Adrenal gland (tissue), 5 donors: ENCODE results near the gene HDLBP.

Experiments
- CTCF ChIP-seq, 6 experiments: fragments of 450-650 bp in 4 of 6; fragments of 200-600 bp in 2 of 6; sonication (generic) in 1 of 6; IDR thresholded peaks; 1 replicate in 5 of 6; 2 replicates in 1 of 6; pipeline versions ENCODE4 v1.5.1 to v1.8.0; 2016 to 2021; ENCODE audit warnings: antibody characterized with exemption in 6 of 6, mild to moderate bottlenecking in 2 of 6, moderate library complexity in 1 of 6
- POLR2A ChIP-seq, 2 donors: fragments of 450-650 bp; IDR thresholded peaks; one replicate each; pipeline ENCODE4 v1.6.1; 2017; ENCODE audit warnings: antibody characterized with exemption in 2 of 2, mild to moderate bottlenecking in 2 of 2, moderate library complexity in 1 of 2
- donor health status: DM: no; HTN: no; CAD: no.

GRCh38 chr2:241273210-241274020 is 42.1 kb downstream of the HDLBP start:
- TF ChIP-seq CTCF (IDR thresholded peaks at IDR 0.05) = no peak
- TF ChIP-seq POLR2A (IDR thresholded peaks at IDR 0.05) = no peak
